Spleen (tissue), 11 donors: ENCODE data around the gene EIPR1. TPM values are rescaled to one million over a fixed set of nuclear protein-coding genes. Genes with fewer than 3 reads are reported as not detected.
A peak's percentile ranks its signal among the peaks of the same experiment; 100 is the strongest.

Experiments
- DNase-seq: peaks from one replicate; pipeline ENCODE4 v3.0.0-alpha.2; 2020
- H3K27ac ChIP-seq, 8 donors: fragments of 200-600 bp; sonication (generic) in 7 of 8; 1 replicate in 4 of 8; 2 replicates in 4 of 8; pipeline versions ENCODE4 v1.5.0 to v1.8.0; 2016 to 2021; ENCODE audit warnings: inconsistent platforms in 4 of 8, mild to moderate bottlenecking in 4 of 8, moderate library complexity in 1 of 8
- H3K27me3 ChIP-seq, 7 donors: fragments of 200-600 bp; sonication (generic) in 6 of 7; replicated peaks in 1 of 7; 1 replicate in 4 of 7; 2 replicates in 3 of 7; pipeline versions ENCODE4 v1.5.0 to v1.8.0; 2016 to 2021; ENCODE audit warnings: inconsistent platforms in 3 of 7, mild to moderate bottlenecking in 1 of 7
- H3K36me3 ChIP-seq, 6 donors: fragments of 200-600 bp; sonication (generic) in 5 of 6; 1 replicate in 4 of 6; 2 replicates in 2 of 6; pipeline versions ENCODE4 v1.5.0 to v1.8.0; 2016 to 2021; ENCODE audit warnings: inconsistent platforms in 2 of 6
- H3K4me1 ChIP-seq, 6 donors: fragments of 200-600 bp; sonication (generic) in 5 of 6; 1 replicate in 3 of 6; 2 replicates in 3 of 6; pipeline versions ENCODE4 v1.5.0 to v1.8.0; 2016 to 2021; ENCODE audit warnings: inconsistent platforms in 3 of 6
- H3K4me3 ChIP-seq, 8 donors: fragments of 200-600 bp; sonication (generic) in 7 of 8; 1 replicate in 4 of 8; 2 replicates in 4 of 8; pipeline versions ENCODE4 v1.5.0 to v1.8.0; 2016 to 2021; ENCODE audit warnings: inconsistent platforms in 4 of 8, mild to moderate bottlenecking in 4 of 8, moderate library complexity in 2 of 8
- H3K9me3 ChIP-seq, 8 donors: fragments of 200-600 bp; sonication (generic) in 7 of 8; 1 replicate in 4 of 8; 2 replicates in 4 of 8; pipeline versions ENCODE4 v1.5.0 to v1.8.0; 2016 to 2021; ENCODE audit warnings: inconsistent platforms in 4 of 8
- CTCF ChIP-seq, 11 experiments: fragments of 200-600 bp in 7 of 11; fragments of 450-650 bp in 4 of 11; sonication (generic) in 4 of 11; IDR thresholded peaks in 8 of 11; conservative IDR thresholded peaks in 3 of 11; 1 replicate in 7 of 11; 2 replicates in 4 of 11; pipeline versions ENCODE4 v1.4.0 to v1.8.0; 2016 to 2021; ENCODE audit warnings: antibody characterized with exemption in 11 of 11, inconsistent platforms in 4 of 11, mild to moderate bottlenecking in 1 of 11
- POLR2A ChIP-seq, 3 donors: fragments of 450-650 bp; IDR thresholded peaks; one replicate each; pipeline ENCODE4 v1.5.1; 2017; ENCODE audit warnings: antibody characterized with exemption in 3 of 3, mild to moderate bottlenecking in 1 of 3
- POLR2AphosphoS5 ChIP-seq, 3 donors: sonication (generic); formaldehyde crosslinking; IDR thresholded peaks; one replicate each; pipeline ENCODE4 v1.5.1; 2017; ENCODE audit warnings: antibody characterized with exemption in 3 of 3
- WGBS, 5 donors: extraction: QIAGEN DNeasy Blood & Tissue Kit in 3 of 5; methylation state at CpG; one replicate each; pipeline versions ENCODE4 v1.1.5 to v1.1.7; 2013 to 2018; 5-methylcytosine and 5-hydroxymethylcytosine counted together
- intact Hi-C: fragments of 100-400 bp; cut with DNase I; formaldehyde crosslinking; loops from one replicate; pipeline ENCODE4 v1.15.0; 2023; ENCODE audit warnings: low total_unique reads
- polyA plus RNA-seq, 3 donors: library from polyadenylated mRNA; stranded (reverse); fragments of 200-250 nt; gene quantifications; one replicate each; pipeline ENCODE4 v1.2.1, GENCODE V29; 2013
- total RNA-seq, 7 donors: library from RNA; depleted of rRNA in 3 of 7; stranded (reverse); fragments of >200 nt in 3 of 7; fragmentation: NEBNext Ultra II Directional in 4 of 7; extraction: Animal tissue kit (Norgen Biotek cat#: 25700) in 4 of 7; gene quantifications; one replicate each; pipeline versions ENCODE4 v1.1.0 to v1.2.1, GENCODE V29; 2016 to 2021
- donor health status: healthy with polysubstance abuse.
- donor health status: DM: no; HTN: no; CAD: no; lungs with moderate emphysema.
- donor health status: DM: no; HTN: no; CAD: no.
- donor health status: Bipolar disorder and iron deficiency.
- donor health status: healthy.
- donor health status: DM: no; HTN: no; CAD: no.
- donor health status: DM: yes; HTN: yes; CAD: no.

EIPR1 gene
- total and polyA plus RNA-seq, 10 donors: 16.1 to 60.1 (median 26.3) TPM

DNA sequence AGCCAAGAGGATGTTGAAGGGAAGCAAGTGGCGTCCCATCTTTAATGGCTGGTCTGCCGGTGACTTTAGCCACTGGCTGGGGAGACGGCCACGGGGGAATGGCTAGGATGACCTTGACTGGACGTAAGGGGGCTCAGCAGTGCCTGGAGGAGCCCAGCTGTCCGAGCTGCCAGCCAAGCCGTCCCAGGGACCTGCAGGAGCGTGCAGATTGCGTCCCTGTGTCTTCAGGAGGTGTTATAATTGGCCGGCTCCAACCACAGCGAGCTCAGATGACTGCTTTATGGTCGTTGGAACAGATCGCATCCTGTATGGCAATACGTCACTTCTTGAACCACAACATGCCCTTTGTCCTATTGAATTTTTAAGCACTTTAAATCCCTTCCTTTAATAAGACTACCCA, 204.6 kb downstream of the EIPR1 start:
- no peak for TF ChIP-seq POLR2A (IDR thresholded peaks at IDR 0.05)
- no peak for TF ChIP-seq CTCF (IDR thresholded peaks at IDR 0.05 in 8 of 11, conservative IDR thresholded peaks at IDR 0.05 in 3 of 11)
- TF ChIP-seq POLR2AphosphoS5 (IDR thresholded peaks at IDR 0.05): no peak
- Histone ChIP-seq H3K4me3 (no peak overlapping the region), H3K4me1 (no peaks in the 10 kb centered on the region), H3K27me3 (no peaks in the 10 kb centered on the region), H3K9me3 (no peaks in the 10 kb centered on the region), H3K36me3 (peaks cover 0 to 75% (median 27%) of the 10 kb centered on the region in 6 donors), H3K27ac (no peak overlapping the region)
- intact Hi-C loops: no loop called here
- WGBS, 5 donors: 90 to 95% (median 92%) methylated on average over 14 of the region's 14 CpGs
- DNase-seq: peak; percentile 58

- Histone ChIP-seq H3K27ac (no peak overlapping the region), H3K4me3 (no peak overlapping the region), H3K9me3 (no peaks in the 10 kb centered on the region), H3K27me3 (no peaks in the 10 kb centered on the region), H3K36me3 (peaks cover 0 to 73% (median 25%) of the 10 kb centered on the region in 6 donors), H3K4me1 (no peaks in the 10 kb centered on the region)
- 96 to 98% (median 98%) methylated on average over 18 of the region's 18 CpGs for WGBS, 5 donors
- intact Hi-C loops: no loop called here
- peak; percentile 41 for DNase-seq
- TF ChIP-seq POLR2AphosphoS5 (IDR thresholded peaks at IDR 0.05): no peak
- no peak for TF ChIP-seq POLR2A (IDR thresholded peaks at IDR 0.05)
- no peak for TF ChIP-seq CTCF (IDR thresholded peaks at IDR 0.05 in 8 of 11, conservative IDR thresholded peaks at IDR 0.05 in 3 of 11)
These were observed 205.2 kb downstream of the EIPR1 start for GRCh38 chr2:3172265-3172935.

DNA sequence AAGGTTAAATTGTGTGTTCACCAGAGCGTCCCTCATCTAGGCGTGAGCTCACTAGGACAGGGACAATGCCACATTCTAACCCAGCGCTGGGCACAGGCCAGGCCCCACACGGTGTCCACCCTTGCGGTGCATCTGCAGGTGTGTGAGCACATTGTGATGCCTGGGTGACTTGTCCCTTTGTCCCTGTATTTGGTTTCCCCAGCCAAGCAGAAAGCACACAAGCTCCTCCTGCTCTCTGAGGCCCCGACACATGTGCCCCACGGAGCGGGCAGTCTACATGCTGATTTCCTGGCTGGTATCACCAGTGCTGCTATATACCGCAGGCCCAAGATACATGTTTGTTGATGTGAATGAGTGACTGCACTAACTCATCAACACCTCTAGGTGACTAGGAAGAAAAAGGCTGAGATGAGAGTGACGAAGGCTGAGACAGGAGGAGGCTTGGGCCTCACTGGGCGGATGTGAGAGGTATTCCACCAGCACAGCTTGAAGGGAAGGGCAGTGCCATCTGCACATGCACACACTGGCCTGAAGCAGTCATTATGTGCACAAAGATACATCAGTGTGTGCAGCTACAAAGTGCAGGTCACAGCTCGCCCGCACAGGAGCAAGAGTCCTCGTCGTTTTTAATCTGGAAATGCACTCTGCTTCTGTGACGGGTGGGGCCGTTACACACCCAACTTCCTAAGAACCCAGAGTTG, 205.9 kb downstream of the EIPR1 start:
- 86 to 94% (median 88%) methylated on average over 17 of the region's 17 CpGs for WGBS, 5 donors
- peak; percentile 36 for DNase-seq
- H3K4me1 ChIP-seq: no peaks in the 10 kb centered on the region
- intact Hi-C loops: no loop called here
- no peaks in the 10 kb centered on the region for H3K9me3 ChIP-seq
- TF ChIP-seq CTCF (IDR thresholded peaks at IDR 0.05 in 8 of 11, conservative IDR thresholded peaks at IDR 0.05 in 3 of 11): no peak
- TF ChIP-seq POLR2AphosphoS5 (IDR thresholded peaks at IDR 0.05): no peak
- no peak for TF ChIP-seq POLR2A (IDR thresholded peaks at IDR 0.05)
- peaks cover 0 to 72% (median 20%) of the 10 kb centered on the region in 6 donors for H3K36me3 ChIP-seq
- H3K4me3 ChIP-seq: no peak overlapping the region
- H3K27ac ChIP-seq: no peak overlapping the region
- no peaks in the 10 kb centered on the region for H3K27me3 ChIP-seq

- H3K4me1 ChIP-seq: no peaks in the 10 kb centered on the region
- peaks cover 0 to 72% (median 18%) of the 10 kb centered on the region in 6 donors for H3K36me3 ChIP-seq
- WGBS, 5 donors: 91 to 95% (median 95%) methylated on average over 18 to 29 of the region's 29 CpGs
- H3K9me3 ChIP-seq: peaks cover 0 to 5% (median 0%) of the 10 kb centered on the region in 8 donors
- no peaks in the 10 kb centered on the region for H3K27me3 ChIP-seq
- intact Hi-C loops: no loop called here
- H3K4me3 ChIP-seq: no peak overlapping the region
- DNase-seq: peak; percentile 55
- no peak for TF ChIP-seq POLR2A (IDR thresholded peaks at IDR 0.05)
- TF ChIP-seq POLR2AphosphoS5 (IDR thresholded peaks at IDR 0.05): no peak
- no peak for TF ChIP-seq CTCF (IDR thresholded peaks at IDR 0.05 in 8 of 11, conservative IDR thresholded peaks at IDR 0.05 in 3 of 11)
- H3K27ac ChIP-seq: no peak overlapping the region
These were observed 206.7 kb downstream of the EIPR1 start for GRCh38 chr2:3170792-3171455.
